ENCODE measurements around the gene MARCO. TPM values are rescaled to one million over a fixed set of nuclear protein-coding genes. Genes with fewer than 3 reads are reported as not detected.

MARCO gene
- total and polyA plus RNA-seq, 2 experiments from 2014 or later: not detected

DNA sequence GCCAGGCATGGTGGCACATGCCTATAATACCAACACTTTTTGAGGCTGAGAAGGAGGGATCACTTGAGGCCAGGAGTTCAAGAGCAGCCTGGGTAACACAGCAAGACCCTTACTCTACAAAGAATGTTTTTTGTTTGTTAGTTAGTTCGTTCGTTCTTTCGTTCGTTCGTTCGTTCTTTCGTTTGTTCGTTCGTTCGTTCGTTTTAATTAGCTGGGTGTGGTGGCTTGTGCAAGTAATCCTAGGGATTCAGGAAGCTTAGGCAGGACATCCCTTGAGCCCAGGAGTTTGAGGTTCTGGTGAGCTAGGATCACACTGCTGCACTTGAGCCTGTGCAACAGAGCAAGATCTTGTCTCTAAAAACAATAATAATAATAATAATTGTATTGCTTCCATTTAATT, 98.7 kb downstream of the MARCO start:
- no peaks in the 10 kb centered on the region for H3K79me2 ChIP-seq (replicated peaks; ENCODE audit: insufficient read depth)
- Mint-ChIP-seq H3K36me3 (ENCODE audit: low read depth) (no peaks in the 10 kb centered on the region), H3K27ac (no peak overlapping the region), H3K9me3 (no peaks in the 10 kb centered on the region), H3K4me3 (no peak overlapping the region), H3K27me3 (ENCODE audit: insufficient read depth, low read depth, poor library complexity) (no peaks in the 10 kb centered on the region), H3K4me1 (no peaks in the 10 kb centered on the region)
- H3K4me3 ChIP-seq: no peak overlapping the region
- H4K20me1 ChIP-seq (replicated peaks; ENCODE audit: insufficient read depth): no peaks in the 10 kb centered on the region
- no peak overlapping the region for H3K4me2 ChIP-seq
- no peaks in the 10 kb centered on the region for H3K9me2 ChIP-seq (ENCODE audit: insufficient read depth)
- H3K27me3 ChIP-seq (ENCODE audit: insufficient read depth): no peaks in the 10 kb centered on the region
- DNase-seq (ENCODE audit: low spot score): no peak
- no peak overlapping the region for H2AFZ ChIP-seq
- H3K36me3 ChIP-seq (ENCODE audit: insufficient read depth): no peaks in the 10 kb centered on the region
- ATAC-seq: no peak
- no peak for TF ChIP-seq NANOG (IDR thresholded peaks at IDR 0.05; ENCODE audit: borderline replicate concordance)
- TF ChIP-seq, protein P1, sequence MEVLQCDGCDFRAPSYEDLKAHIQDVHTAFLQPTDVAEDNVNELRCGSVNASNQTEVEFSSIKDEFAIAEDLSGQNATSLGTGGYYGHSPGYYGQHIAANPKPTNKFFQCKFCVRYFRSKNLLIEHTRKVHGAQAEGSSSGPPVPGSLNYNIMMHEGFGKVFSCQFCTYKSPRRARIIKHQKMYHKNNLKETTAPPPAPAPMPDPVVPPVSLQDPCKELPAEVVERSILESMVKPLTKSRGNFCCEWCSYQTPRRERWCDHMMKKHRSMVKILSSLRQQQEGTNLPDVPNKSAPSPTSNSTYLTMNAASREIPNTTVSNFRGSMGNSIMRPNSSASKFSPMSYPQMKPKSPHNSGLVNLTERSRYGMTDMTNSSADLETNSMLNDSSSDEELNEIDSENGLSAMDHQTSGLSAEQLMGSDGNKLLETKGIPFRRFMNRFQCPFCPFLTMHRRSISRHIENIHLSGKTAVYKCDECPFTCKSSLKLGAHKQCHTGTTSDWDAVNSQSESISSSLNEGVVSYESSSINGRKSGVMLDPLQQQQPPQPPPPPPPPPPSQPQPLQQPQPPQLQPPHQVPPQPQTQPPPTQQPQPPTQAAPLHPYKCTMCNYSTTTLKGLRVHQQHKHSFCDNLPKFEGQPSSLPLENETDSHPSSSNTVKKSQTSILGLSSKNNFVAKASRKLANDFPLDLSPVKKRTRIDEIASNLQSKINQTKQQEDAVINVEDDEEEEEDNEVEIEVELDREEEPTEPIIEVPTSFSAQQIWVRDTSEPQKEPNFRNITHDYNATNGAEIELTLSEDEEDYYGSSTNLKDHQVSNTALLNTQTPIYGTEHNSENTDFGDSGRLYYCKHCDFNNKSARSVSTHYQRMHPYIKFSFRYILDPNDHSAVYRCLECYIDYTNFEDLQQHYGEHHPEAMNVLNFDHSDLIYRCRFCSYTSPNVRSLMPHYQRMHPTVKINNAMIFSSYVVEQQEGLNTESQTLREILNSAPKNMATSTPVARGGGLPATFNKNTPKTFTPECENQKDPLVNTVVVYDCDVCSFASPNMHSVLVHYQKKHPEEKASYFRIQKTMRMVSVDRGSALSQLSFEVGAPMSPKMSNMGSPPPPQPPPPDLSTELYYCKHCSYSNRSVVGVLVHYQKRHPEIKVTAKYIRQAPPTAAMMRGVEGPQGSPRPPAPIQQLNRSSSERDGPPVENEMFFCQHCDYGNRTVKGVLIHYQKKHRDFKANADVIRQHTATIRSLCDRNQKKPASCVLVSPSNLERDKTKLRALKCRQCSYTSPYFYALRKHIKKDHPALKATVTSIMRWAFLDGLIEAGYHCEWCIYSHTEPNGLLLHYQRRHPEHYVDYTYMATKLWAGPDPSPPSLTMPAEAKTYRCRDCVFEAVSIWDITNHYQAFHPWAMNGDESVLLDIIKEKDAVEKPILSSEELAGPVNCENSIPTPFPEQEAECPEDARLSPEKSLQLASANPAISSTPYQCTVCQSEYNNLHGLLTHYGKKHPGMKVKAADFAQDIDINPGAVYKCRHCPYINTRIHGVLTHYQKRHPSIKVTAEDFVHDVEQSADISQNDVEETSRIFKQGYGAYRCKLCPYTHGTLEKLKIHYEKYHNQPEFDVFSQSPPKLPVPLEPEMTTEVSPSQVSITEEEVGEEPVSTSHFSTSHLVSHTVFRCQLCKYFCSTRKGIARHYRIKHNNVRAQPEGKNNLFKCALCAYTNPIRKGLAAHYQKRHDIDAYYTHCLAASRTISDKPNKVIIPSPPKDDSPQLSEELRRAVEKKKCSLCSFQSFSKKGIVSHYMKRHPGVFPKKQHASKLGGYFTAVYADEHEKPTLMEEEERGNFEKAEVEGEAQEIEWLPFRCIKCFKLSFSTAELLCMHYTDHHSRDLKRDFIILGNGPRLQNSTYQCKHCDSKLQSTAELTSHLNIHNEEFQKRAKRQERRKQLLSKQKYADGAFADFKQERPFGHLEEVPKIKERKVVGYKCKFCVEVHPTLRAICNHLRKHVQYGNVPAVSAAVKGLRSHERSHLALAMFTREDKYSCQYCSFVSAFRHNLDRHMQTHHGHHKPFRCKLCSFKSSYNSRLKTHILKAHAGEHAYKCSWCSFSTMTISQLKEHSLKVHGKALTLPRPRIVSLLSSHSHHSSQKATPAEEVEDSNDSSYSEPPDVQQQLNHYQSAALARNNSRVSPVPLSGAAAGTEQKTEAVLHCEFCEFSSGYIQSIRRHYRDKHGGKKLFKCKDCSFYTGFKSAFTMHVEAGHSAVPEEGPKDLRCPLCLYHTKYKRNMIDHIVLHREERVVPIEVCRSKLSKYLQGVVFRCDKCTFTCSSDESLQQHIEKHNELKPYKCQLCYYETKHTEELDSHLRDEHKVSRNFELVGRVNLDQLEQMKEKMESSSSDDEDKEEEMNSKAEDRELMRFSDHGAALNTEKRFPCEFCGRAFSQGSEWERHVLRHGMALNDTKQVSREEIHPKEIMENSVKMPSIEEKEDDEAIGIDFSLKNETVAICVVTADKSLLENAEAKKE (CRISPR knock-in tag; IDR thresholded peaks at IDR 0.05): no peak
- TF ChIP-seq, protein P2, sequence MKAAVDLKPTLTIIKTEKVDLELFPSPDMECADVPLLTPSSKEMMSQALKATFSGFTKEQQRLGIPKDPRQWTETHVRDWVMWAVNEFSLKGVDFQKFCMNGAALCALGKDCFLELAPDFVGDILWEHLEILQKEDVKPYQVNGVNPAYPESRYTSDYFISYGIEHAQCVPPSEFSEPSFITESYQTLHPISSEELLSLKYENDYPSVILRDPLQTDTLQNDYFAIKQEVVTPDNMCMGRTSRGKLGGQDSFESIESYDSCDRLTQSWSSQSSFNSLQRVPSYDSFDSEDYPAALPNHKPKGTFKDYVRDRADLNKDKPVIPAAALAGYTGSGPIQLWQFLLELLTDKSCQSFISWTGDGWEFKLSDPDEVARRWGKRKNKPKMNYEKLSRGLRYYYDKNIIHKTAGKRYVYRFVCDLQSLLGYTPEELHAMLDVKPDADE (IDR thresholded peaks at IDR 0.05): no peak
- no peak for TF ChIP-seq EZH2 (IDR thresholded peaks at IDR 0.05; ENCODE audit: low read depth, unreplicated experiment)
- TF ChIP-seq EZH2phosphoT487 (IDR thresholded peaks at IDR 0.05; ENCODE audit: unreplicated experiment): no peak
- TF ChIP-seq POLR2AphosphoS5 (IDR thresholded peaks at IDR 0.05; ENCODE audit: low read depth): no peak
- TF ChIP-seq ZNF331 (CRISPR knock-in tag; IDR thresholded peaks at IDR 0.05; ENCODE audit: low read depth): no peak
- TF ChIP-seq ZNF114 (CRISPR knock-in tag; IDR thresholded peaks at IDR 0.05): no peak
- no peaks in the 10 kb centered on the region for H3K4me1 ChIP-seq (ENCODE audit: insufficient read depth)
- no peaks in the 10 kb centered on the region for H3F3A ChIP-seq (replicated peaks; ENCODE audit: low read depth)
- no peak overlapping the region for H3K27ac ChIP-seq (ENCODE audit: low read depth)

Other genes starting within 250 kb of the MARCO start
- 0.24 TPM in 1 of 2 replicates, not detected in the other for gene EN1, start 94.5 kb upstream of the MARCO start, total RNA-seq (2014; rRNA removed; shearing (Covaris generic))
- gene EN1, start 94.5 kb upstream of the MARCO start, polyA plus RNA-seq (2016; fragmentation: Nextera tagmentation; extraction: Ambion mirVana): 0.09 and 0.21 TPM in 2 replicates
- 0.69 and 1.2 TPM in 2 replicates for gene C1QL2, start 216.6 kb downstream of the MARCO start, total RNA-seq (2014; rRNA removed; shearing (Covaris generic))
- gene C1QL2, start 216.6 kb downstream of the MARCO start, polyA plus RNA-seq (2016; fragmentation: Nextera tagmentation; extraction: Ambion mirVana): 0.56 and 0.87 TPM in 2 replicates